Measurements from ENCODE around the gene TMEM79. TPM values are rescaled to one million over a fixed set of nuclear protein-coding genes. Genes with fewer than 3 reads are reported as not detected.
A peak's percentile ranks its signal among the peaks of the same experiment; 100 is the strongest.

Gene TMEM79
- total and polyA plus RNA-seq, 2 experiments from 2014 or later = 1.8 to 3.8 TPM

DNA sequence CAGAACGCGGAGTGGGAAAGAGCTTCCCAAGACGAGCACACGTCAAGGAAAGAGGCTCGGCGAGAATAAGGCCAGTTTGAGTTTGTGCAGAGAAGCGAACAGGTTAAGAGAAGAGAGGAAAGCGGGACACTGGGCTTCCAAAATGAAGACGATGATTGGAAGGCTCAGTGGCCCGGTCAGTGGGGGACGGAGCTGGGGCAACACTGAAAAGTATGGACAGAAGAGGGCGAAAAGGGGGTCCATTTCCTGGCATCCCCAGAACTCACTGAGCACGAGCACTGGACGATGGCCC, 53.7 kb downstream of the TMEM79 start:
- Histone ChIP-seq H3K27me3 (replicated peaks; ENCODE audit: insufficient read depth) (no peaks in the 10 kb centered on the region), H3K27ac (peak overlapping the region; percentile 56), H3F3A (ENCODE audit: insufficient read depth) (0 out of 2 replicates have a peak, but pooled peaks cover 7% of the 10 kb centered on the region), H3K9me2 (ENCODE audit: insufficient read depth) (no peaks in the 10 kb centered on the region), H3K4me3 (peak overlapping the region; percentile 99), H3K9me3 (ENCODE audit: low read depth) (no peaks in the 10 kb centered on the region), H3K9ac (peak overlapping the region; percentile 87), H4K20me1 (ENCODE audit: insufficient read depth) (peaks cover 13% of the 10 kb centered on the region; the same call in 1 of the 2 replicates), H3K36me3 (ENCODE audit: low read depth) (peaks cover 29% of the 10 kb centered on the region), H3K4me2 (ENCODE audit: unreplicated experiment) (peak overlapping the region; percentile 87), H2AFZ (peak overlapping the region; percentile 86), H3K79me2 (ENCODE audit: insufficient read depth) (peaks cover 52% of the 10 kb centered on the region), H3K4me1 (ENCODE audit: insufficient read depth) (peaks cover 20% of the 10 kb centered on the region)
- WGBS, 2 experiments (ENCODE audit: low coverage in 1 of 2, low lambda C conversion rate in 2 of 2, missing lambda C conversion rate in 2 of 2) = 1% methylated on average over 14 of the region's 14 CpGs
- in situ Hi-C loops (cut with MboI) = no loop called here
- DNase-seq = no peak
- no peak for TF ChIP-seq EZH2 (IDR thresholded peaks at IDR 0.05; ENCODE audit: insufficient read depth, poor library complexity, severe bottlenecking)
- no peak for TF ChIP-seq EZH2phosphoT487 (IDR thresholded peaks at IDR 0.05; ENCODE audit: insufficient read depth, low read depth)

DNA sequence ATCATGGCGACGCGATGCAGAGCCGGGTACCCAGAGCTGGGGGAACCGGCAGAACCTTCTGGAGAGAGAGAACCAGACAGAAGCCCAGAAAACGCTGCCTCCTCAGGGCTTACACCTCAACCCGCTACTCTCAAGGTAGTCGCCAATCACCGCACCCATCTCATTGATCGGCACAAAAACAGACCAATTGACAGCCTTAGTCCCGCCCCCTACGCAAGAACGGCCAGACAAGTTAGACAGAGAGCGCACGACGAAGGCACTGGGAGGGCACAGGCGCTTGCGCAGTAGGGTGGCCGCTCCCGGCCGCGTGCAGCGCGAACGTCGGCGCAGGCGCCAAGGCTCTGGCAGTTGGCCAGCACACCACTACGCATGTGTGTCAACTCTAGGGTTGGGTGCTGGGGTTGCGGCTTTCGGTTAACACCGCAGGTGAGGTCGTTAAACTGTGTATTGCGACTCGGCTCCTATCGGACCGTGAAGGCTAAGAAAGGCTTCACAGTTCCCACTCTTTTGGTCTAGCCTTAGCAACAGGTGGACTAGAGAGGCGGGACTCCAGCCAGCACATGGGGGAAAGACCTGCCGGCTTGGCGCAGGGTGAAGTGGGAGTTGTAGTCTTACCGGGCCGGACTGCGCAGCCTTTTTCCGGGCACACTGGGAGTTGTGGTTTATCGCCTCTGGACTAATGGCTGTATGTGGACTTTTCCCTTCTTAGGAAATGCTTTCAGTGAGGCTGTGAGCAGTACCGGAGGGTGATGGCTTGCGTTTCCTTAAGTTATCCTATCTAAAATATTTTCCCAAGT, 54.3 kb downstream of the TMEM79 start, which contains the start of the genes CCT3 and TSACC:
CCT3 (minus strand) TSS at position 113 of the 797 bp plus-strand sequence; CDS start at position 5, 108 bp downstream.
TSACC (plus strand) TSS at position 347 of the 797 bp plus-strand sequence. CDS start 1,232 bp downstream, outside the sequence.
- Histone ChIP-seq H3K79me2 (ENCODE audit: insufficient read depth) (peaks cover 46% of the 10 kb centered on the region), H3K4me2 (ENCODE audit: unreplicated experiment) (peak within 1 kb of the TSS; percentile 87), H3K4me3 (peak within 1 kb of the TSS; percentile 99), H3K4me1 (ENCODE audit: insufficient read depth) (peaks cover 20% of the 10 kb centered on the region), H2AFZ (peak within 1 kb of the TSS; percentile 87), H3K9me2 (ENCODE audit: insufficient read depth) (no peaks in the 10 kb centered on the region), H3K9me3 (ENCODE audit: low read depth) (no peaks in the 10 kb centered on the region), H3K27me3 (replicated peaks; ENCODE audit: insufficient read depth) (no peaks in the 10 kb centered on the region), H4K20me1 (ENCODE audit: insufficient read depth) (peaks cover 13% of the 10 kb centered on the region; the same call in 1 of the 2 replicates), H3K9ac (peak within 1 kb of the TSS; percentile 87), H3F3A (ENCODE audit: insufficient read depth) (0 out of 2 replicates have a peak, but pooled peaks cover 7% of the 10 kb centered on the region), H3K36me3 (ENCODE audit: low read depth) (peaks cover 23% of the 10 kb centered on the region), H3K27ac (peak within 1 kb of the TSS; percentile 56)
- DNase-seq = peak; percentile 100
- in situ Hi-C loops (cut with MboI) = no loop called here
- no peak for TF ChIP-seq EZH2 (IDR thresholded peaks at IDR 0.05; ENCODE audit: insufficient read depth, poor library complexity, severe bottlenecking)
- TF ChIP-seq EZH2phosphoT487 (IDR thresholded peaks at IDR 0.05; ENCODE audit: insufficient read depth, low read depth) = no peak
- WGBS, 2 experiments (ENCODE audit: low coverage in 1 of 2, low lambda C conversion rate in 2 of 2, missing lambda C conversion rate in 2 of 2) = 0 to 1% methylated on average over 47 of the region's 47 CpGs

Other genes with a start within 250 kb of the TMEM79 start
- 18.4 and 19.0 TPM in 2 replicates for gene UBQLN4, start 230.5 kb upstream of the TMEM79 start, total RNA-seq (2014; rRNA removed; shearing (Covaris generic))
- gene UBQLN4, start 230.5 kb upstream of the TMEM79 start, polyA plus RNA-seq (2016; fragmentation: Nextera tagmentation; extraction: Ambion mirVana) = 9.9 and 10.6 TPM in 2 replicates
- 41.3 and 52.7 TPM in 2 replicates for gene LAMTOR2, start 229.5 kb upstream of the TMEM79 start, total RNA-seq (2014; rRNA removed; shearing (Covaris generic))
- gene LAMTOR2, start 229.5 kb upstream of the TMEM79 start, polyA plus RNA-seq (2016; fragmentation: Nextera tagmentation; extraction: Ambion mirVana) = 140 and 143 TPM in 2 replicates
- not detected in 2 replicates for gene RAB25, start 223.2 kb upstream of the TMEM79 start, total RNA-seq (2014; rRNA removed; shearing (Covaris generic))
- not detected in 2 replicates for gene RAB25, start 223.2 kb upstream of the TMEM79 start, polyA plus RNA-seq (2016; fragmentation: Nextera tagmentation; extraction: Ambion mirVana)
- 0.13 and 0.22 TPM in 2 replicates for gene MEX3A, start 201.9 kb upstream of the TMEM79 start, total RNA-seq (2014; rRNA removed; shearing (Covaris generic))
- gene MEX3A, start 201.9 kb upstream of the TMEM79 start, polyA plus RNA-seq (2016; fragmentation: Nextera tagmentation; extraction: Ambion mirVana) = 0.05 TPM in 2 replicates
- gene LMNA, start 169.6 kb upstream of the TMEM79 start, total RNA-seq (2014; rRNA removed; shearing (Covaris generic)) = 1,219 and 1,322 TPM in 2 replicates
- gene LMNA, start 169.6 kb upstream of the TMEM79 start, polyA plus RNA-seq (2016; fragmentation: Nextera tagmentation; extraction: Ambion mirVana) = 1,230 and 1,270 TPM in 2 replicates
- 1.1 TPM in 1 of 2 replicates, not detected in the other for gene SEMA4A, start 130.7 kb upstream of the TMEM79 start, total RNA-seq (2014; rRNA removed; shearing (Covaris generic))
- gene SEMA4A, start 130.7 kb upstream of the TMEM79 start, polyA plus RNA-seq (2016; fragmentation: Nextera tagmentation; extraction: Ambion mirVana) = 0.35 and 0.51 TPM in 2 replicates
- gene SLC25A44, start 90.2 kb upstream of the TMEM79 start, total RNA-seq (2014; rRNA removed; shearing (Covaris generic)) = 12.4 and 14.3 TPM in 2 replicates
- 15.4 and 16.4 TPM in 2 replicates for gene SLC25A44, start 90.2 kb upstream of the TMEM79 start, polyA plus RNA-seq (2016; fragmentation: Nextera tagmentation; extraction: Ambion mirVana)
- 42.2 and 44.4 TPM in 2 replicates for gene PMF1, start 71.3 kb upstream of the TMEM79 start, total RNA-seq (2014; rRNA removed; shearing (Covaris generic))
- gene PMF1, start 71.3 kb upstream of the TMEM79 start, polyA plus RNA-seq (2016; fragmentation: Nextera tagmentation; extraction: Ambion mirVana) = 47.7 and 49.7 TPM in 2 replicates
- gene BGLAP, start 42.1 kb upstream of the TMEM79 start, total RNA-seq (2014; rRNA removed; shearing (Covaris generic)) = not detected in 2 replicates
- gene BGLAP, start 42.1 kb upstream of the TMEM79 start, polyA plus RNA-seq (2016; fragmentation: Nextera tagmentation; extraction: Ambion mirVana) = 0.25 and 0.54 TPM in 2 replicates
- gene PAQR6, start 36.3 kb upstream of the TMEM79 start, total RNA-seq (2014; rRNA removed; shearing (Covaris generic)) = 0.54 and 0.63 TPM in 2 replicates
- 0.38 and 0.81 TPM in 2 replicates for gene PAQR6, start 36.3 kb upstream of the TMEM79 start, polyA plus RNA-seq (2016; fragmentation: Nextera tagmentation; extraction: Ambion mirVana)
- gene SMG5, start 1.5 kb upstream of the TMEM79 start, total RNA-seq (2014; rRNA removed; shearing (Covaris generic)) = 60.0 and 68.2 TPM in 2 replicates
- 30.7 and 32.2 TPM in 2 replicates for gene SMG5, start 1.5 kb upstream of the TMEM79 start, polyA plus RNA-seq (2016; fragmentation: Nextera tagmentation; extraction: Ambion mirVana)
- 77.8 and 89.7 TPM in 2 replicates for gene GLMP, start 11.4 kb downstream of the TMEM79 start, total RNA-seq (2014; rRNA removed; shearing (Covaris generic))
- 59.9 and 63.8 TPM in 2 replicates for gene GLMP, start 11.4 kb downstream of the TMEM79 start, polyA plus RNA-seq (2016; fragmentation: Nextera tagmentation; extraction: Ambion mirVana)
- gene VHLL, start 15.0 kb downstream of the TMEM79 start, total RNA-seq (2014; rRNA removed; shearing (Covaris generic)) = not detected in 2 replicates
- not detected in 2 replicates for gene VHLL, start 15.0 kb downstream of the TMEM79 start, polyA plus RNA-seq (2016; fragmentation: Nextera tagmentation; extraction: Ambion mirVana)
- gene CCT3, start 54.0 kb downstream of the TMEM79 start, total RNA-seq (2014; rRNA removed; shearing (Covaris generic)) = 248 and 307 TPM in 2 replicates
- 226 and 232 TPM in 2 replicates for gene CCT3, start 54.0 kb downstream of the TMEM79 start, polyA plus RNA-seq (2016; fragmentation: Nextera tagmentation; extraction: Ambion mirVana)
- not detected in 2 replicates for gene TSACC, start 54.2 kb downstream of the TMEM79 start, total RNA-seq (2014; rRNA removed; shearing (Covaris generic))
- 1.3 and 1.4 TPM in 2 replicates for gene TSACC, start 54.2 kb downstream of the TMEM79 start, polyA plus RNA-seq (2016; fragmentation: Nextera tagmentation; extraction: Ambion mirVana)
- not detected in 2 replicates for gene RHBG, start 84.9 kb downstream of the TMEM79 start, total RNA-seq (2014; rRNA removed; shearing (Covaris generic))
- gene RHBG, start 84.9 kb downstream of the TMEM79 start, polyA plus RNA-seq (2016; fragmentation: Nextera tagmentation; extraction: Ambion mirVana) = not detected in 2 replicates
- gene MEF2D, start 216.4 kb downstream of the TMEM79 start, total RNA-seq (2014; rRNA removed; shearing (Covaris generic)) = 22.3 and 23.6 TPM in 2 replicates
- 32.1 and 34.1 TPM in 2 replicates for gene MEF2D, start 216.4 kb downstream of the TMEM79 start, polyA plus RNA-seq (2016; fragmentation: Nextera tagmentation; extraction: Ambion mirVana)